B cell (primary cell): ENCODE data around the gene SLC39A3.

Experiments
- EZH2 ChIP-seq: IDR thresholded peaks from 2 replicates; pipeline ENCODE4 v1.6.1; 2012; ENCODE audit warnings: borderline replicate concordance, low read depth, mild to moderate bottlenecking, moderate library complexity, low read length; ENCODE audit not compliant: insufficient read depth, poor library complexity, severe bottlenecking
- TF ChIP-seq, protein P1 (sequence below): fragments of 200-600 bp; IDR thresholded peaks from one replicate; pipeline ENCODE4 v1.8.0; 2022; ENCODE audit warnings: antibody characterized with exemption, mild to moderate bottlenecking

DNA sequence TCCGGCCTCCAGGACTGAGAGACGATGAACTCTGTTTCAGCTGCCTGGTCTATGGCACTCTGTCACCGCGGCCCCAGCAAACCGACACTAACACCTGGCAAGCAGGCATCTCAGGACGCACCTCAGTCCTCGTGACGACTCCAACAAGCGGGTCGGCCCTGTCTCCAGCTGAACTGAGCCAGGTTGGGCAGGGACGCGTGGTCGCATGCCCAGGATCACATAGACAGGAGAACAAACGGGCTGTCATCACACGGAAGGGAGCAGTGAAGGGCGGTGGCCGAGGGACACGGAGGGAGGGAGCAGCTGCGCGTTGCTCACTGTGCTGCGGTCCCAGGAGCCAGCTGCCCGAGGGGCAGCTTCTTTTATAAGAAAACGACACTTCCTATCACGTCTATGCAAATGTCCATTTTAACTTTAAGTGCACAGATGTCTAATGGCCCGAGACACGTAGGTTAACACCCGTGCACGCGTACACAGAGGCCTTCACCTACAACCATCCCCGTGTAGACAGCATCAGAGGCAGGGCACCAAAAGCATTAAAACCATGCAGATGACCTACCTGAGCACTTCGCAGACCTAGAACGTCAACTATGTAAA is 34.4 kb upstream of the SLC39A3 start:
- TF ChIP-seq, protein P1, sequence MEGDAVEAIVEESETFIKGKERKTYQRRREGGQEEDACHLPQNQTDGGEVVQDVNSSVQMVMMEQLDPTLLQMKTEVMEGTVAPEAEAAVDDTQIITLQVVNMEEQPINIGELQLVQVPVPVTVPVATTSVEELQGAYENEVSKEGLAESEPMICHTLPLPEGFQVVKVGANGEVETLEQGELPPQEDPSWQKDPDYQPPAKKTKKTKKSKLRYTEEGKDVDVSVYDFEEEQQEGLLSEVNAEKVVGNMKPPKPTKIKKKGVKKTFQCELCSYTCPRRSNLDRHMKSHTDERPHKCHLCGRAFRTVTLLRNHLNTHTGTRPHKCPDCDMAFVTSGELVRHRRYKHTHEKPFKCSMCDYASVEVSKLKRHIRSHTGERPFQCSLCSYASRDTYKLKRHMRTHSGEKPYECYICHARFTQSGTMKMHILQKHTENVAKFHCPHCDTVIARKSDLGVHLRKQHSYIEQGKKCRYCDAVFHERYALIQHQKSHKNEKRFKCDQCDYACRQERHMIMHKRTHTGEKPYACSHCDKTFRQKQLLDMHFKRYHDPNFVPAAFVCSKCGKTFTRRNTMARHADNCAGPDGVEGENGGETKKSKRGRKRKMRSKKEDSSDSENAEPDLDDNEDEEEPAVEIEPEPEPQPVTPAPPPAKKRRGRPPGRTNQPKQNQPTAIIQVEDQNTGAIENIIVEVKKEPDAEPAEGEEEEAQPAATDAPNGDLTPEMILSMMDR: no peak
- no peak for TF ChIP-seq EZH2
